Measurements from ENCODE around the gene CEP104.

Gene CEP104

GRCh38 chr1:3796215-3797061, 60.6 kb downstream of the CEP104 start, which contains the start of gene LRRC47:
TSS of gene LRRC47 (minus strand) at chr1:3796498. CDS start at chr1:3796476, 22 bp downstream.
- ChIA-PET POLR2A (no interaction called here), CTCF (interaction anchor here (1.0 to 3.7 kb wide), 4 partner anchors 9 to 861 kb away, joined by 3 to 18 read pairs (median 4); no protein-coding TSS in a partner anchor)
- Histone ChIP-seq H3K27me3 (replicated peaks in 2 of 5; ENCODE audit: control insufficient read depth in 4 of 5, insufficient read depth in 5 of 5, low read length in 4 of 5) (peaks cover 0 to 4% (median 0%) of the 10 kb centered on the region in 5 experiments), H3K27ac (ENCODE audit: insufficient read depth in 1 of 2, low read depth in 1 of 2, low read length in 2 of 2, poor library complexity in 1 of 2, severe bottlenecking in 2 of 2) (peak within 1 kb of the TSS; percentile 58 to 84), H3K4me1 (ENCODE audit: control extremely low read depth in 1 of 4, control insufficient read depth in 4 of 4, insufficient read depth in 4 of 4, low read length in 3 of 4) (peaks cover 5 to 33% (median 26%) of the 10 kb centered on the region in 4 experiments), H3K36me3 (ENCODE audit: control insufficient read depth in 4 of 4, insufficient read depth in 4 of 4, low read length in 3 of 4) (peaks cover 0 to 9% (median 0%) of the 10 kb centered on the region in 4 experiments), H3K9me3 (ENCODE audit: control extremely low read depth in 1 of 5, control insufficient read depth in 4 of 5, insufficient read depth in 2 of 5, low read depth in 1 of 5, low read length in 4 of 5) (no peaks in the 10 kb centered on the region), H3K4me3 (ENCODE audit: control insufficient read depth in 1 of 7, extremely low read depth in 1 of 7, insufficient read depth in 4 of 7, low read depth in 2 of 7, low read length in 6 of 7) (peak within 1 kb of the TSS; percentile 72 to 95 (median 86))
- peak; percentile 89 to 95 (median 92) for DNase-seq
- 5% methylated on average over 55 of the region's 60 CpGs for WGBS (ENCODE audit: insufficient coverage)

DNA sequence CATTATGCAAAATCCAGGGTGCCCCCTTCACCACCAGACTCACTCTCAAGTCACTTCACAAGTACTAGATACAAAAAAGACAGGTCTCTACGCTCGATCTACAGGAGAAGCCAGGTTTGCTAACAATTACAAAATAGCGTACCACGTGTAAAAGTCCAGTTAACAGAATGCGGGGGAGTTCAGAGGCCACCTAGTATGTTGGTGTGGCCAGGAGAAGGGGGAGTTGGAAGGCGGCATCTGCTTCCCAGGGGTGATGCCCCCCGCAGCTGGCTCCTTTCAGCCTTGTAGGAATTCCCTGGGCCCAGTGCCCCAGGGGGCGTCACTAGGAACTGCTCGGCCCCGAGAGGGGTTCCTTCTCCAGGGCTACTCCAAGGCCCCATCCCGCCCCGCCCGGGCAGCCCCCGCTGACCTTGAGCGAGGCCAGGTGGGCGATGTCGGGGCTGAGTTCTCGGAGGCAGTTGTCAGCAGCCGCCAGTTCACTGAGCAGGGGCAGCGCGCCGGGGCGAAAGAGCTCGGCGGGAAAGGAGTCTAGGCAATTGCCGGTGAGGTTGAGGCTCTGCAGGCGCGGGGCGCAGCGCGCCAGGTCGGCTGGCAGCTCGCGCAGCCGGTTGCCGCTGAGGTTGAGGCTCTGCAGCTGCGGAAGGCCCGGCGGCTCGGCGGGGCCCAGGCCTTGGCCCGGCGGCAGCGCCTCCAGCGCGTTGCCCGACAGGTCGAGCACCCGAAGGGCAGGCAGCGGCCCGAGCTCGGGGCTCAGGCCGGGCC, 61.4 kb downstream of the CEP104 start:
- Histone ChIP-seq H3K9me3 (ENCODE audit: control extremely low read depth in 1 of 5, control insufficient read depth in 4 of 5, insufficient read depth in 2 of 5, low read depth in 1 of 5, low read length in 4 of 5) (no peaks in the 10 kb centered on the region), H3K4me3 (ENCODE audit: control insufficient read depth in 1 of 7, extremely low read depth in 1 of 7, insufficient read depth in 4 of 7, low read depth in 2 of 7, low read length in 6 of 7) (peak overlapping the region; percentile 72 to 95 (median 86)), H3K36me3 (ENCODE audit: control insufficient read depth in 4 of 4, insufficient read depth in 4 of 4, low read length in 3 of 4) (peaks cover 0 to 14% (median 4%) of the 10 kb centered on the region in 4 experiments), H3K27ac (ENCODE audit: insufficient read depth in 1 of 2, low read depth in 1 of 2, low read length in 2 of 2, poor library complexity in 1 of 2, severe bottlenecking in 2 of 2) (peak overlapping the region; percentile 58 to 84), H3K27me3 (replicated peaks in 2 of 5; ENCODE audit: control insufficient read depth in 4 of 5, insufficient read depth in 5 of 5, low read length in 4 of 5) (peaks cover 0 to 4% (median 0%) of the 10 kb centered on the region in 5 experiments), H3K4me1 (ENCODE audit: control extremely low read depth in 1 of 4, control insufficient read depth in 4 of 4, insufficient read depth in 4 of 4, low read length in 3 of 4) (peaks cover 5 to 33% (median 26%) of the 10 kb centered on the region in 4 experiments)
- 7% methylated on average over 41 of the region's 53 CpGs for WGBS (ENCODE audit: insufficient coverage)
- POLR2A ChIA-PET, result no interaction called here
- CTCF ChIA-PET, result interaction anchor here (1.0 to 3.7 kb wide), 3 partner anchors 10 to 862 kb away, joined by 3 to 18 read pairs (median 3); no protein-coding TSS in a partner anchor
- no peak for DNase-seq

DNA sequence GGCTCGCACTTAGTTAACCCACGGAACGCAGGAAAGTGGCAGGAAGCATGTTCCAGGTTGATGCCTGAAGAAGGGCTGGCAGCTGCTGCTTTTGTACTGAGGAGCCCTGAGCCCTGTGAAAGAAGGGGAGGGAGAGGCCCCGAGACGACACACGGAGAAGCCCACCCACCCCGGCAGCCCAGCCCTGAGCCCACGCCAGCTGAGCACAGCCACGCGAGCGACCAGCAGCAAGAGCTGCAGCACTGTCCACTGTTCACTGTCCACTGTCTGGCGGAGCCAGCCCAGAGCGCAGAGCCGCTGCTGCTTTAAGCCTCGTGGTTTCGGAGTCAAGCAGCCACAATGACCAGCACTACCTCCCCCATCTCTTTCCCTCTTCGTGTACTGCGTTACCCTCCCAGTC, 66.1 kb downstream of the CEP104 start:
- H3K27ac ChIP-seq (ENCODE audit: insufficient read depth in 1 of 2, low read depth in 1 of 2, low read length in 2 of 2, poor library complexity in 1 of 2, severe bottlenecking in 2 of 2), result no peak overlapping the region
- POLR2A ChIA-PET, result no interaction called here
- WGBS (ENCODE audit: insufficient coverage), result 95% methylated on average over 18 of the region's 18 CpGs
- H3K9me3 ChIP-seq (ENCODE audit: control extremely low read depth in 1 of 5, control insufficient read depth in 4 of 5, insufficient read depth in 2 of 5, low read depth in 1 of 5, low read length in 4 of 5), result no peaks in the 10 kb centered on the region
- peaks cover 5 to 25% (median 21%) of the 10 kb centered on the region in 4 experiments for H3K4me1 ChIP-seq (ENCODE audit: control extremely low read depth in 1 of 4, control insufficient read depth in 4 of 4, insufficient read depth in 4 of 4, low read length in 3 of 4)
- CTCF ChIA-PET, result no interaction called here
- H3K27me3 ChIP-seq (replicated peaks in 2 of 5; ENCODE audit: control insufficient read depth in 4 of 5, insufficient read depth in 5 of 5, low read length in 4 of 5), result no peaks in the 10 kb centered on the region
- DNase-seq, result no peak
- peaks cover 0 to 60% (median 31%) of the 10 kb centered on the region in 4 experiments for H3K36me3 ChIP-seq (ENCODE audit: control insufficient read depth in 4 of 4, insufficient read depth in 4 of 4, low read length in 3 of 4)
- H3K4me3 ChIP-seq (ENCODE audit: control insufficient read depth in 1 of 7, extremely low read depth in 1 of 7, insufficient read depth in 4 of 7, low read depth in 2 of 7, low read length in 6 of 7), result no peak overlapping the region

DNA sequence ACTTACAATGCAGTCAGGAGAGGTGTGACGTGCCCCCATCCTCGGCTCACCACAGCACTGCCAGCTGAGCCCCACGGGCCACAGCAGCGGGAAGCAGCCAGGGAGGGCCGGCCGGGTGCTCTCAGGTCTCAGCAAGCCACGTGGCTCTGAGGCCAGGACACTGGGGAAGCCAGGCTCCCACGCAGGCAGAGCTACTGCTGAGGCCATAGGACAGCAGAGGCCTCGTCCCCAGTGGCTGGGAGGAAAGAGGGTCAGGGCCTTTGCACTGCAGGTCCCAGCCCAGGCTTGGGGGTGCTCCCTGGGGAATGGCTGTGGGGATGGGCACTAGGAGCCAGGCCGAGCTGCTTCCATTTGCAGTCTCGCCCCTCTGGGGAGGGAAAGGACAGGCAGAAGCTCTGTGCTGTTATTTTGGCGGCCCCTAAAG, 66.5 kb downstream of the CEP104 start:
- Histone ChIP-seq H3K4me1 (ENCODE audit: control extremely low read depth in 1 of 4, control insufficient read depth in 4 of 4, insufficient read depth in 4 of 4, low read length in 3 of 4) (peaks cover 5 to 22% (median 19%) of the 10 kb centered on the region in 4 experiments), H3K27me3 (replicated peaks in 2 of 5; ENCODE audit: control insufficient read depth in 4 of 5, insufficient read depth in 5 of 5, low read length in 4 of 5) (no peaks in the 10 kb centered on the region), H3K9me3 (ENCODE audit: control extremely low read depth in 1 of 5, control insufficient read depth in 4 of 5, insufficient read depth in 2 of 5, low read depth in 1 of 5, low read length in 4 of 5) (no peaks in the 10 kb centered on the region), H3K27ac (ENCODE audit: insufficient read depth in 1 of 2, low read depth in 1 of 2, low read length in 2 of 2, poor library complexity in 1 of 2, severe bottlenecking in 2 of 2) (no peak overlapping the region), H3K4me3 (ENCODE audit: control insufficient read depth in 1 of 7, extremely low read depth in 1 of 7, insufficient read depth in 4 of 7, low read depth in 2 of 7, low read length in 6 of 7) (no peak overlapping the region), H3K36me3 (ENCODE audit: control insufficient read depth in 4 of 4, insufficient read depth in 4 of 4, low read length in 3 of 4) (peaks cover 0 to 63% (median 34%) of the 10 kb centered on the region in 4 experiments)
- 94% methylated on average over 7 of the region's 12 CpGs for WGBS (ENCODE audit: insufficient coverage)
- CTCF ChIA-PET, result interaction anchor here (0.8 kb wide), 1 partner anchor 19 kb away, joined by 3 read pairs; no protein-coding TSS in a partner anchor
- POLR2A ChIA-PET, result no interaction called here
- no peak for DNase-seq

DNA sequence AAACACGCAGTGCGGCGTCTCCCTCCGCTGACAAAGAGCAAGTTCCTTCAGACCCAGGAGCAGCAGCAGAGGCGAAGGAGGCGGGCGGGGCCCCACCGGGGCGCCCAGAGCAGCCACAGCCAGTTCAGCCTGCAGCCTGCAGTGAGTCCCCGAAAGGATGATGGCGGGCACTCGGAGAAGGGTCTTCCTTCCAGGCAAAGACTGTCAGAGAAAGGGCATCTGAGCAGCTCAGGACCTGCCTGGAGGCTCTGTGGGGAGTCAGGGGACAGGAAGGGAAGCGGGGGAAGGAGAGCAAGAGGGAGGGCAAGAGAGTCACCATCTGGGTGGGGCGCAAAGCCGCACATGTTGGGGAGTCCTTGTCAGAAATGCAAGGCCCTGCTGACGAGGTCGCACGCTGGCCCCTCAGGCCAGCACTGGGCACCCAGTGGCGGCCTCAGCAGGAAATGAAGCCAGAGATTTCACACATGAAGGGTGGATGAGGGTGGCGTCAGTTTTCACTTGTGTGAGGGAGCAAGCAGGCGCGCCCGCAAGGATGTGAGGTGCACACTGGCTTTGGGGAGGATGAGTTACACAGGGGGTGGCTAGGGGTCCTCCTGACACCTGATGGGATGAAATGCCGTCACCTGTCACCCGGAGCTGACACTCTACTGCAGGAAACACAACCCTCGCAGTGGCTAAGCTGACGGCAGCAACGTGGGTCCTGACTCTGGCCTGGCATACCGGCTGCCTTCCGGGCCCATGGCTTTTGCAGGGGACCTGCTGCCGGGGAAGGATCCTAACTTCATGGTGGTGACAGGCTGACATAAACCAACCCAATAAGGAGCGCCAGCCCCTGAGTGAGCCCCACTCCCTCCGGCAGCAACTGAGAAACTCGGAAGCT, 67.3 kb downstream of the CEP104 start:
- DNase-seq, result no peak
- POLR2A ChIA-PET, result no interaction called here
- 92% methylated on average over 32 of the region's 34 CpGs for WGBS (ENCODE audit: insufficient coverage)
- no peak overlapping the region for H3K27ac ChIP-seq (ENCODE audit: insufficient read depth in 1 of 2, low read depth in 1 of 2, low read length in 2 of 2, poor library complexity in 1 of 2, severe bottlenecking in 2 of 2)
- CTCF ChIA-PET, result interaction anchor here (0.8 kb wide), 1 partner anchor 18 kb away, joined by 3 read pairs; no protein-coding TSS in a partner anchor
- H3K4me1 ChIP-seq (ENCODE audit: control extremely low read depth in 1 of 4, control insufficient read depth in 4 of 4, insufficient read depth in 4 of 4, low read length in 3 of 4), result peaks cover 0 to 14% (median 12%) of the 10 kb centered on the region in 4 experiments
- peaks cover 0 to 71% (median 40%) of the 10 kb centered on the region in 4 experiments for H3K36me3 ChIP-seq (ENCODE audit: control insufficient read depth in 4 of 4, insufficient read depth in 4 of 4, low read length in 3 of 4)
- H3K4me3 ChIP-seq (ENCODE audit: control insufficient read depth in 1 of 7, extremely low read depth in 1 of 7, insufficient read depth in 4 of 7, low read depth in 2 of 7, low read length in 6 of 7), result no peak overlapping the region
- H3K27me3 ChIP-seq (replicated peaks in 2 of 5; ENCODE audit: control insufficient read depth in 4 of 5, insufficient read depth in 5 of 5, low read length in 4 of 5), result no peaks in the 10 kb centered on the region
- no peaks in the 10 kb centered on the region for H3K9me3 ChIP-seq (ENCODE audit: control extremely low read depth in 1 of 5, control insufficient read depth in 4 of 5, insufficient read depth in 2 of 5, low read depth in 1 of 5, low read length in 4 of 5)

- H3K4me3 ChIP-seq (ENCODE audit: control insufficient read depth in 1 of 7, extremely low read depth in 1 of 7, insufficient read depth in 4 of 7, low read depth in 2 of 7, low read length in 6 of 7), result no peak overlapping the region
- peaks cover 0 to 6% (median 5%) of the 10 kb centered on the region in 4 experiments for H3K4me1 ChIP-seq (ENCODE audit: control extremely low read depth in 1 of 4, control insufficient read depth in 4 of 4, insufficient read depth in 4 of 4, low read length in 3 of 4)
- ChIA-PET CTCF (no interaction called here), POLR2A (no interaction called here)
- no peaks in the 10 kb centered on the region for H3K27me3 ChIP-seq (replicated peaks in 2 of 5; ENCODE audit: control insufficient read depth in 4 of 5, insufficient read depth in 5 of 5, low read length in 4 of 5)
- peaks cover 0 to 78% (median 47%) of the 10 kb centered on the region in 4 experiments for H3K36me3 ChIP-seq (ENCODE audit: control insufficient read depth in 4 of 4, insufficient read depth in 4 of 4, low read length in 3 of 4)
- DNase-seq, result no peak
- H3K9me3 ChIP-seq (ENCODE audit: control extremely low read depth in 1 of 5, control insufficient read depth in 4 of 5, insufficient read depth in 2 of 5, low read depth in 1 of 5, low read length in 4 of 5), result no peaks in the 10 kb centered on the region
- WGBS (ENCODE audit: insufficient coverage), result 96% methylated on average over 15 of the region's 16 CpGs
- H3K27ac ChIP-seq (ENCODE audit: insufficient read depth in 1 of 2, low read depth in 1 of 2, low read length in 2 of 2, poor library complexity in 1 of 2, severe bottlenecking in 2 of 2), result no peak overlapping the region
Measured at GRCh38 chr1:3788756-3789420, 68.1 kb downstream of the CEP104 start.
